ENCODE results near the gene M1AP.

DNA sequence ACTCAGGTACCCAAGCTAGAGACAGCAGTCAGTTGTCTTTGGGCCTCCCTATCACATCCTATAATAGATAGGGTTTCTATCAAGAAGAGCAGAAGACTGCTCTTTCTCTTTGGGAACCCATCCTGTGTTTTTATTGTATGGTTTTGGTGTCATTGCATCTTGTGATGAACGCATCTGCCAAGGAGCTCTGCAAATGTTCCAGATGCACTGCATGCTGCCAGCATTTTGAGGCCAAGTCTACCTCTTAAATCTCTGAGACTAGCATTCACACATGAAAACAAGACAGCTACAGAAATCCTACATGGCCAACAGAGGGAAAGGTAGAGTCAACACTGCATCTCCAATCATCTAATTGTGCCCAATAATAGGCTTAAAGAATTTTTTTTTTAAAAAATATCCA is 20.0 kb upstream of the M1AP start:
- no peak for TF ChIP-seq EZH2 (IDR thresholded peaks at IDR 0.05; ENCODE audit: low read depth, low read length, severe bottlenecking)
- TF ChIP-seq BRCA1 (IDR thresholded peaks at IDR 0.05; ENCODE audit: low read depth, low read length), result no peak
- TF ChIP-seq CHD2 (IDR thresholded peaks at IDR 0.05; ENCODE audit: low read length), result no peak
- TF ChIP-seq, protein P1, sequence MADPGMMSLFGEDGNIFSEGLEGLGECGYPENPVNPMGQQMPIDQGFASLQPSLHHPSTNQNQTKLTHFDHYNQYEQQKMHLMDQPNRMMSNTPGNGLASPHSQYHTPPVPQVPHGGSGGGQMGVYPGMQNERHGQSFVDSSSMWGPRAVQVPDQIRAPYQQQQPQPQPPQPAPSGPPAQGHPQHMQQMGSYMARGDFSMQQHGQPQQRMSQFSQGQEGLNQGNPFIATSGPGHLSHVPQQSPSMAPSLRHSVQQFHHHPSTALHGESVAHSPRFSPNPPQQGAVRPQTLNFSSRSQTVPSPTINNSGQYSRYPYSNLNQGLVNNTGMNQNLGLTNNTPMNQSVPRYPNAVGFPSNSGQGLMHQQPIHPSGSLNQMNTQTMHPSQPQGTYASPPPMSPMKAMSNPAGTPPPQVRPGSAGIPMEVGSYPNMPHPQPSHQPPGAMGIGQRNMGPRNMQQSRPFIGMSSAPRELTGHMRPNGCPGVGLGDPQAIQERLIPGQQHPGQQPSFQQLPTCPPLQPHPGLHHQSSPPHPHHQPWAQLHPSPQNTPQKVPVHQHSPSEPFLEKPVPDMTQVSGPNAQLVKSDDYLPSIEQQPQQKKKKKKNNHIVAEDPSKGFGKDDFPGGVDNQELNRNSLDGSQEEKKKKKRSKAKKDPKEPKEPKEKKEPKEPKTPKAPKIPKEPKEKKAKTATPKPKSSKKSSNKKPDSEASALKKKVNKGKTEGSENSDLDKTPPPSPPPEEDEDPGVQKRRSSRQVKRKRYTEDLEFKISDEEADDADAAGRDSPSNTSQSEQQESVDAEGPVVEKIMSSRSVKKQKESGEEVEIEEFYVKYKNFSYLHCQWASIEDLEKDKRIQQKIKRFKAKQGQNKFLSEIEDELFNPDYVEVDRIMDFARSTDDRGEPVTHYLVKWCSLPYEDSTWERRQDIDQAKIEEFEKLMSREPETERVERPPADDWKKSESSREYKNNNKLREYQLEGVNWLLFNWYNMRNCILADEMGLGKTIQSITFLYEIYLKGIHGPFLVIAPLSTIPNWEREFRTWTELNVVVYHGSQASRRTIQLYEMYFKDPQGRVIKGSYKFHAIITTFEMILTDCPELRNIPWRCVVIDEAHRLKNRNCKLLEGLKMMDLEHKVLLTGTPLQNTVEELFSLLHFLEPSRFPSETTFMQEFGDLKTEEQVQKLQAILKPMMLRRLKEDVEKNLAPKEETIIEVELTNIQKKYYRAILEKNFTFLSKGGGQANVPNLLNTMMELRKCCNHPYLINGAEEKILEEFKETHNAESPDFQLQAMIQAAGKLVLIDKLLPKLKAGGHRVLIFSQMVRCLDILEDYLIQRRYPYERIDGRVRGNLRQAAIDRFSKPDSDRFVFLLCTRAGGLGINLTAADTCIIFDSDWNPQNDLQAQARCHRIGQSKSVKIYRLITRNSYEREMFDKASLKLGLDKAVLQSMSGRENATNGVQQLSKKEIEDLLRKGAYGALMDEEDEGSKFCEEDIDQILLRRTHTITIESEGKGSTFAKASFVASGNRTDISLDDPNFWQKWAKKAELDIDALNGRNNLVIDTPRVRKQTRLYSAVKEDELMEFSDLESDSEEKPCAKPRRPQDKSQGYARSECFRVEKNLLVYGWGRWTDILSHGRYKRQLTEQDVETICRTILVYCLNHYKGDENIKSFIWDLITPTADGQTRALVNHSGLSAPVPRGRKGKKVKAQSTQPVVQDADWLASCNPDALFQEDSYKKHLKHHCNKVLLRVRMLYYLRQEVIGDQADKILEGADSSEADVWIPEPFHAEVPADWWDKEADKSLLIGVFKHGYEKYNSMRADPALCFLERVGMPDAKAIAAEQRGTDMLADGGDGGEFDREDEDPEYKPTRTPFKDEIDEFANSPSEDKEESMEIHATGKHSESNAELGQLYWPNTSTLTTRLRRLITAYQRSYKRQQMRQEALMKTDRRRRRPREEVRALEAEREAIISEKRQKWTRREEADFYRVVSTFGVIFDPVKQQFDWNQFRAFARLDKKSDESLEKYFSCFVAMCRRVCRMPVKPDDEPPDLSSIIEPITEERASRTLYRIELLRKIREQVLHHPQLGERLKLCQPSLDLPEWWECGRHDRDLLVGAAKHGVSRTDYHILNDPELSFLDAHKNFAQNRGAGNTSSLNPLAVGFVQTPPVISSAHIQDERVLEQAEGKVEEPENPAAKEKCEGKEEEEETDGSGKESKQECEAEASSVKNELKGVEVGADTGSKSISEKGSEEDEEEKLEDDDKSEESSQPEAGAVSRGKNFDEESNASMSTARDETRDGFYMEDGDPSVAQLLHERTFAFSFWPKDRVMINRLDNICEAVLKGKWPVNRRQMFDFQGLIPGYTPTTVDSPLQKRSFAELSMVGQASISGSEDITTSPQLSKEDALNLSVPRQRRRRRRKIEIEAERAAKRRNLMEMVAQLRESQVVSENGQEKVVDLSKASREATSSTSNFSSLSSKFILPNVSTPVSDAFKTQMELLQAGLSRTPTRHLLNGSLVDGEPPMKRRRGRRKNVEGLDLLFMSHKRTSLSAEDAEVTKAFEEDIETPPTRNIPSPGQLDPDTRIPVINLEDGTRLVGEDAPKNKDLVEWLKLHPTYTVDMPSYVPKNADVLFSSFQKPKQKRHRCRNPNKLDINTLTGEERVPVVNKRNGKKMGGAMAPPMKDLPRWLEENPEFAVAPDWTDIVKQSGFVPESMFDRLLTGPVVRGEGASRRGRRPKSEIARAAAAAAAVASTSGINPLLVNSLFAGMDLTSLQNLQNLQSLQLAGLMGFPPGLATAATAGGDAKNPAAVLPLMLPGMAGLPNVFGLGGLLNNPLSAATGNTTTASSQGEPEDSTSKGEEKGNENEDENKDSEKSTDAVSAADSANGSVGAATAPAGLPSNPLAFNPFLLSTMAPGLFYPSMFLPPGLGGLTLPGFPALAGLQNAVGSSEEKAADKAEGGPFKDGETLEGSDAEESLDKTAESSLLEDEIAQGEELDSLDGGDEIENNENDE (IDR thresholded peaks at IDR 0.05; ENCODE audit: insufficient replicate concordance, low read length), result no peak
- TF ChIP-seq, protein P2, sequence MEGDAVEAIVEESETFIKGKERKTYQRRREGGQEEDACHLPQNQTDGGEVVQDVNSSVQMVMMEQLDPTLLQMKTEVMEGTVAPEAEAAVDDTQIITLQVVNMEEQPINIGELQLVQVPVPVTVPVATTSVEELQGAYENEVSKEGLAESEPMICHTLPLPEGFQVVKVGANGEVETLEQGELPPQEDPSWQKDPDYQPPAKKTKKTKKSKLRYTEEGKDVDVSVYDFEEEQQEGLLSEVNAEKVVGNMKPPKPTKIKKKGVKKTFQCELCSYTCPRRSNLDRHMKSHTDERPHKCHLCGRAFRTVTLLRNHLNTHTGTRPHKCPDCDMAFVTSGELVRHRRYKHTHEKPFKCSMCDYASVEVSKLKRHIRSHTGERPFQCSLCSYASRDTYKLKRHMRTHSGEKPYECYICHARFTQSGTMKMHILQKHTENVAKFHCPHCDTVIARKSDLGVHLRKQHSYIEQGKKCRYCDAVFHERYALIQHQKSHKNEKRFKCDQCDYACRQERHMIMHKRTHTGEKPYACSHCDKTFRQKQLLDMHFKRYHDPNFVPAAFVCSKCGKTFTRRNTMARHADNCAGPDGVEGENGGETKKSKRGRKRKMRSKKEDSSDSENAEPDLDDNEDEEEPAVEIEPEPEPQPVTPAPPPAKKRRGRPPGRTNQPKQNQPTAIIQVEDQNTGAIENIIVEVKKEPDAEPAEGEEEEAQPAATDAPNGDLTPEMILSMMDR (IDR thresholded peaks at IDR 0.05; ENCODE audit: control extremely low read depth in 1 of 3, insufficient read depth in 1 of 3, low read depth in 1 of 3, low read length in 3 of 3), result no peak
- TF ChIP-seq CREB1 (IDR thresholded peaks at IDR 0.05), result no peak
- TF ChIP-seq POLR2A (IDR thresholded peaks at IDR 0.05; ENCODE audit: control extremely low read depth in 1 of 2, low read depth in 2 of 2, low read length in 2 of 2), result no peak
- TF ChIP-seq POLR2AphosphoS5 (IDR thresholded peaks at IDR 0.05; ENCODE audit: low read depth, low read length), result no peak
- no peak for TF ChIP-seq JUN (IDR thresholded peaks at IDR 0.05; ENCODE audit: low read depth, low read length)
- TF ChIP-seq EP300 (IDR thresholded peaks at IDR 0.05; ENCODE audit: borderline replicate concordance in 1 of 2, low read depth in 2 of 2, low read length in 2 of 2), result no peak
- TF ChIP-seq, protein P3, sequence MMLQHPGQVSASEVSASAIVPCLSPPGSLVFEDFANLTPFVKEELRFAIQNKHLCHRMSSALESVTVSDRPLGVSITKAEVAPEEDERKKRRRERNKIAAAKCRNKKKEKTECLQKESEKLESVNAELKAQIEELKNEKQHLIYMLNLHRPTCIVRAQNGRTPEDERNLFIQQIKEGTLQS (IDR thresholded peaks at IDR 0.05; ENCODE audit: insufficient read depth, low read depth, low read length), result no peak
- TF ChIP-seq HDAC6 (IDR thresholded peaks at IDR 0.05; ENCODE audit: low read depth, low read length), result no peak
- TF ChIP-seq SIX5 (IDR thresholded peaks at IDR 0.05; ENCODE audit: low read depth, low read length), result no peak
